Umbilical cord (tissue), 2 donors: Measurements from ENCODE around the gene CLIC4. TPM values are rescaled to one million over a fixed set of nuclear protein-coding genes. Genes with fewer than 3 reads are reported as not detected.
"Not testable (repeated sequence)": the region's sequence is repeated elsewhere in the genome, so short reads cannot be mapped to it uniquely, and the experiment has no call there.

Experiments used
- DNase-seq: peaks from one replicate; pipeline ENCODE4 v3.0.0-alpha.2; 2015; ENCODE audit warnings: low spot score
- total RNA-seq: library from RNA; depleted of rRNA; stranded (reverse); fragments of >200 nt; gene quantifications from one replicate; pipeline ENCODE4 v1.2.3, GENCODE V29; 2014; ENCODE audit warnings: low replicate concordance; ENCODE audit not compliant: insufficient read depth

CLIC4 gene
- 335 TPM for total RNA-seq

DNA sequence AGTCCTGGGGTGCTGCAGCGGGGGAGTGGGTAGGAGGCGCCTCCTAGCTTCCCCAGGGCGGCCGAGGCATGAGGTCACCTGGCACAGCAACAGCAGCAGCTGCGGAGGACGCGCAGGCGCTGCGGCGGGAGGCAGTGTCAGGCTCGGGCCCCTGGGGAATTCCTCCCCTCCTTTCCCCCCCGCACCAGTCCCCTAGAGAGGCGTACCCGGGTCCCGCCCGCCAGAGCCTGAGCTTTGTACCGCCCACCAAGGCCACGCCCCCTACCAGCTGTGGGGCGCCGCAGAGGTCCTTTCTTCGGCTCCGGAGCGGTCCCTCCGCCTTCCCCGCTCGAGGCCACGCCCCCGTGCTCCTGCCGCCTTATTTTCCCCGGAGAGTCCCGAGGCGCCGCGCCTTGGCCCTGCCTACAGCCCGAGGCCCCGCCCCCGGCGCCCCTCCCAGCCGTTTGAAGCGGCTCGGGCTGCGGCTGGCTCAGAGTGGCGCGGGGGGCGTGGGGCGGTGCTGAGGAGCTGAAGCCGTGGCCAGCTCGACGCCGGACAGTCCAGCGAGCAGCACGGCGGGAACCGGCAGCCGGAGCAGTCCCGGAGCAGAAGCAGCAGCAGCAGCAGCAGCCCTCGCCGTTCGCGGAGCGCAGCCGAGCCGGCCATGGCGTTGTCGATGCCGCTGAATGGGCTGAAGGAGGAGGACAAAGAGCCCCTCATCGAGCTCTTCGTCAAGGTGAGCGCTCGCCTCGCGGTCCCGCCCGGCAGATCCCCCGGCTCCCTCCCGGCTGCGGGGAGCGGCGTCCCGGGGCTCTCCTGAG, at the start of gene CLIC4:
Gene CLIC4, plus strand, starts transcription at position 537 of the 800 bp plus-strand sequence. Its CDS starts 107 bp downstream, at position 644.
- DNase-seq, result peak; percentile 100

DNA sequence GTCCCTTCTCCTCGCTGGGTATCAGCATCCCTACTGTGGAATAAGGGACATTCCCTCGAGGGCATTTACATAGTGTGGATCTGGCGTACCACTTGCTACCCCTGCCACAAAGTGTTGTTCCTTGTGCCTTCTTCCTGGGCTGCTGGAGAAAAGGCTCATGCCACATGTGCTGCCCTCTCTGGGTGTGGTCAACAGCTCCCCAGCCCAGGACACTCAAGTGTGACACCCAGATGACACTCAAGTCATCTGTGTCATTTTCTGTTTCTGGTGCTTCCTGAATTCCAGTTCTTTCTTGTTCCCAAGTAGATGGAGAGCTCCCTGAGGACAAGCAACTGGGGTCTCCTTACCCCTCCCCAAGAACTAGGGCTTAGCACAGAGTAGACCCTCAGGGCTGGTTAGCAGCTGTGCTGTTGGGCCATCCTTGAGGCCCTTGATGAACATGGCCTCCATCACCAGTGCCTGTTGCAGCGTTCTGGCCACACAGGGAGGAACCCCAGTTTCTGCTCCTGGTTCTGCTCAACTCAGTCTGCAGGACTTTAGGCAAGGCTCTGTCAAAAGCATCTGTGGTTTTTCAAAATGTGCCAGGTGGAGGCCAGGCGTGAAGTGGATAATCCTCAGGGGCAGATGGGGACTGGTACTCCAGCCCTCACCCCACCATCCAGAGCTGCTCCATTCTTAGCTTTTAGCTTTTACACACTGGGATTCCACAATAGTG, 49.0 kb upstream of the CLIC4 start:
- no peak for DNase-seq

DNA sequence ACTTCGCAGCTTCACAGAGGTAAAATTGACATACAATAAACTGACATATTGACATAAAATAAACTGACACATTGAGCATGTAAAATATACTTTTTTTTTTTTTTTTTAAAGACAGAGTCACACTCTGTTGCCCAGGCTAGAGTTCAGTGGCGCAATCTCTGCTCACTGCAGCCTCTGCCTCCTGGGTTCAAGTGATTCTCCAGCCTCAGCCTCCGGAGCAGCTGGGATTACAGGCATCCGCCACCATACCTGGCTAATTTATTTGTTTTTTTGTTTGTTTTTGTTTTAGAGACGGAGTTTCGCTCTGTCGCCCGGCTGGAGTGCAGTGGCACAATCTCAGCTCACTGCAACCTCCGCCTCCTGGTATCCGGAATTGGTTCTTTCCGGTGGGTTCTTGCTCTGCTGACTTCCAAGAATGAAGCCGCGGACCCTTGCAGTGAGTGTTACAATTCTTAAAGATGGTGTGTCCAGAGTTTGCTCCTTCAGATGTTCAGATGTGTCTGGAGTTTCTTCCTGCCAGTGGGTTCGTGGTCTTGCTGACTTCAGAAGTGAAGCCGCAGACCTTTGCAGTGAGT, 48.4 kb upstream of the CLIC4 start:
- DNase-seq, result no peak

DNA sequence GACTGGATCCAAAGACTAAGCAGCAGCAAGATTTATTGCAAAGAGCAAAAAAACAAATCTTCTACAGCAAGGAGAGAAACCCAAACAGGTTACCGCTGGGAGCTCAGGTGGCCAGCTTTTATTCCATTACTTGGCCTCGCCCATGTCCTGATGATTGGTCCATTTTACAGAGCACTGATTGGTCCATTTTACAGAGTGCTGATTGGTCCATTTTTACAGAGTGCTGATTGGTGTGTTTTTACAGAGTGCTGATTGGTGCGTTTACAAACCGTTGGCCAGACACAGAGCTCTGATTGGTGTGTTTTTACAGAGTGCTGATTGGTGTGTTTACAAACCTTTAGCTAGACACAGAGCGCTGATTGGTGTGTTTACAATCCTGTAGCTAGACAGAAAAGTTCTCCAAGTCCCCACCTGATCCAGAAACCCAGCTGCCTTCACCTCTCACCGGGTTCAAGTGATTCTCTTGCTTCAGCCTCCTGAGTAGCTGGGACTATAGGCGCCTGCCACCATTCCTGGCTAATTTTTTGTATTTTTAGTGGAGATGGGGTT, 47.7 kb upstream of the CLIC4 start:
- DNase-seq, result not testable (repeated sequence)

GRCh38 chr1:24698326-24698725, 46.9 kb upstream of the CLIC4 start:
- not testable (repeated sequence) for DNase-seq

DNA sequence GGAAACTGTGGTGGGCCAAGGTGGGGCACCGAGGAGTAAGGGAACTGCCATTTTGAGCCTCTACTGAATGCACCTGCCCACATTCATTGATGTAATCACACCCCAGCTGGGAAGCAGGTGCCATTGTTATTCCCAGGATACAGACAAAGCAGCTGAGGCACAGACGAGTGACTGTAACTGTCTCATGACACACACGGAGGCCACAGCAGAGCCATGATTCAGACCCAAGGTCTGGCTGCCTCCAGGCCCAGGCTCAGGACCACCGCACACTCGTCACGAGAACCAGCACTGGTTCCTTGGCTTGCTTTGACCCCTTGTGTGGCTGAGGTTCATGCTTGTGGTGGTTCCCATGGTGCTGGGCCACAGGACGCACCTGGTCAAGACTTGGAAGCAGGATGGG, 45.6 kb upstream of the CLIC4 start:
- no peak for DNase-seq

GRCh38 chr1:24702511-24703293, 42.5 kb upstream of the CLIC4 start:
- no peak for DNase-seq

- DNase-seq, result no peak
These were observed 40.6 kb upstream of the CLIC4 start for GRCh38 chr1:24704411-24705259.

DNA sequence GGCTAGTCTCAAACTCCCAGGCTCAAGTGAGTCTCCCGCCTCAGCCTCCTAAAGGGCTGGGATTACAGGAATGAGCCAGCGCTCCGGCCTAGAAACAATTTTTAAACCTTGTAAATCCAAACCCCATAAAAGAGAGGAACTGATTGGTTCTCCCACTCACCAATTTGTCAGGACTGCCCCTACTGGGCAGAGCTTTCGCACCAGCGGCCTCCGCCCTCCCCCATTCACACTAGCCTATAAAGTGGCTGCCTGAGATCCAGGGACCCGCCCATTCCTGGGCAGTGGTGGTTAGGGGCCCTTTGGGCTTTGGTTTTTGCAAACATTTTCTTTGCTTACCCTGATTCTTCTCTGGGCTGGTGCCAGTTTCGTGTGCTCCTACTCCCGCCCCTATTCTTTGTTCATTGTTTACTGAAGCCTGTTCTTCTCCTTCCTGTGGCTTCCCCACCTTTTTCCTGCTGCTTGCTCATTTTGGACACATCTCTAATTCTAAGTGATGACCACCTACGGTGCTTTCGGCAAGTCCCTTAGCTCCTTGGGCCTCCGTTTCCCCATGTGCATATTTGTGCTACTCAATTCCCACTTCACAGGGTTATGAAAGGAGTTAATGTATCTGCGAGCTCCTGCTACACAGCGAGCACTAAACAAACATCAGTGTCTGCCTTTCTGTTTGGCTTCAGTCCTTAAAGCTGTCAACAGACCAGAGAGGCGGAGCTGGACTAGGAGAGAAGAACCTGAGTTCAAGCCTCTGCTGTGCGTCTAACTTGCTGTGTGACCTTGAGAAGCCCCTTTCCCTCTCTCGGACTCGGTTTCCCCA, 39.8 kb upstream of the CLIC4 start:
- peak; percentile 72 for DNase-seq

DNA sequence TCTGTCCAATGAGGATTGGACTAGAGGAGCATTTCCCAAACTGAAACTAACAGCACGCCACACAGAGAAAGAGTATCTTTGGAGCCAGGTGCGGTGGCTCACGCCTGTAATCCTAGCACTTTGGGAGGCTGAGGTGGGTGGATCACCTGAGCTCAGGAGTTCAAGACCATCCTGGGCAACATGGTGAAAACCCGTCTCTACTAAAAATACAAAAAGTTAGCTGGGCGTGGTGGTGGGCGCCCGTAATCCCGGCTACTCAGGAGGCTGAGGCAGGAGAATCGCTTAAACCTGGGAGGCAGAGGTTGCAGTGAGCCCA, 39.2 kb upstream of the CLIC4 start:
- DNase-seq, result not testable (repeated sequence)

- no peak for DNase-seq
These were observed 37.6 kb upstream of the CLIC4 start for GRCh38 chr1:24707687-24708086.

- DNase-seq, result peak; percentile 34
These were observed 36.3 kb upstream of the CLIC4 start for GRCh38 chr1:24708938-24709337.

DNA sequence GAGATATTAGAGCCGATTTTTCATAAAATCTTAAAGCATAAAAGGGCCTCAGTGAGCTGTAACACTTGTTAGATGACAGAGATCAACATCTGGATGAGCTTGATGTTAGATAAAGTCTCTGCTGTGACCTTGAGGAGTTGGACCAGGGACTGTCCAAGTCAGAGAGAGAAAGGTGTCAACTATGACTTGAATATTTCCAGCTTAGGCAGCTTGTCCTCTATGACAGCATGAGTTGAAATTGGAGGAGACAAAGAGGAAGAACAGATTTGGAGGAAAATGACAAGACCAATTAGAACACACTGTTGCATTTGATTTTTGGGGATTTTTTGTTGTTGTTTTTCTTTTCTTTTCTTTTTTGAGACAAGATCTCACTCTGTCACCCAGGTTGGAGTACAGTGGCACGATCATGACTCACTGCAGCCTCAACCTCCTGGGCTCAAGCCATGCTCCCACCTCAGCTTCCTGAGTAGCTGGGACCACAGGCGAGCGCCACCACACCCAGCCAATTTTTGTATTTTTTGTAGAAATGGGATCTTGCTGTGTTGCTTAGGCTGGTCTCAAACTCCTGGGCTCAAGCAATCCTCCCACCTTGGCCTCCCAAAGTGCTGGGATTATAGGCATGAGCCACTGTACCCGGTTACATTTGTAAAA, 35.3 kb upstream of the CLIC4 start:
- DNase-seq, result no peak

- DNase-seq, result no peak
These were observed 33.9 kb upstream of the CLIC4 start for GRCh38 chr1:24711329-24711728.

- no peak for DNase-seq
These were observed 32.1 kb upstream of the CLIC4 start for GRCh38 chr1:24713176-24713575.

GRCh38 chr1:24713736-24714135, 31.5 kb upstream of the CLIC4 start:
- no peak for DNase-seq

GRCh38 chr1:24714859-24715520, 30.3 kb upstream of the CLIC4 start:
- no peak for DNase-seq

DNA sequence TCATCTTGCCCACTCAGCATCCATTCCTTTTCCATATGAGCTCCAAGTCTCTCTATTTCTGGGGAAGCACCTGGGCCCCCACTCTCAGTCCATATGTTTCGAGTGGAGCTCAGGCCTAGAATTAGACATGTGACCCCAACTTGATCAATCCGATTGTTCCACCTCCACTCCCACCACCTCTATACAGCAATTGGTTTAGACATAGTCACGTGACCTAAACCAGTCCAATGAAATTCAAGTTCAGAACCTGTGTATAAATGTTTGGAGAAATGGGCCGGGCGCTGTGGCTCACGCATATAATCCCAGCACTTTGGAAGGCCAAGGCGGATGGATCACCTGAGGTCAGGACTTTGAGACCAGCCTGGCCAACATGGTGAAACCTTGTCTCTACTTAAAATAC, 29.6 kb upstream of the CLIC4 start:
- DNase-seq, result no peak
